ENCODE measurements around the gene STIM2.
A peak's percentile ranks its signal among the peaks of the same experiment; 100 is the strongest.
"Not testable (repeated sequence)": the region's sequence is repeated elsewhere in the genome, so short reads cannot be mapped to it uniquely, and the experiment has no call there.

Gene STIM2

DNA sequence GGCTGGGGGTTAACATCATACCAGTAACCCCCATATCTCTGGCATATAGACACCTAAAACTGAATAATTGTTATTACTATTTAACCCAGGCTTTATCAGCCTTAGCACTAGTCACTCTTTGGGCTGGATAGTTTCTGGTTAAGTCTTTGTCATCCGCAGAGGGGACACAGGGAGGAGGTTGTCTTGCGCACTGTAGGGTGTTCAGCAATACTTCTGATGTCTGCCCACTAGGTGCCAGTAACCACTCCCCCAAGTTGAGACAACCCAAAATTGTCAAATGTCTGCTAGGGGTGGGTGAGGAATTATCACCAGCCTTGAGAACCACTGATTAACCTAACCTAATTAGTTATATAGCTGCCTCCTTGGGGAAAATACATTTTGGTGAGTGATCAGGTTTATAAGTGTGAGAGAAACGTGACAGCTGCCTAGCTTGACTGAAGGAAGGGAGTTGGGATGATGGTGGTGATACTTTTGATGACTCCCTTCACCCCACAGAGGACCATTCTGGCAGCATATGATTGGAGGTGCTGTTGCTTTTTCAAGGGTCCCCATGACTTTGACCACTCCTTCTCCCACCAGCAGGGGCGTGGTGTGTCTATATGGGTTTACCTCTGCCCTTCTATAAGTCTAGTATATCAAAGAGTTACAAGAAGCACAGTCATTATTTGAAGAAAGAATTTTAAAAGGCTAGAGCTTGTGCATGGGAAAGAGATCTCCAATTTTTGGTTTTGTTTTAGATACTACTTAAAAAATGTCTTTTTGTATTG, 140.9 kb downstream of the STIM2 start:
- DNase-seq (ENCODE audit: low spot score) = no peak

DNA sequence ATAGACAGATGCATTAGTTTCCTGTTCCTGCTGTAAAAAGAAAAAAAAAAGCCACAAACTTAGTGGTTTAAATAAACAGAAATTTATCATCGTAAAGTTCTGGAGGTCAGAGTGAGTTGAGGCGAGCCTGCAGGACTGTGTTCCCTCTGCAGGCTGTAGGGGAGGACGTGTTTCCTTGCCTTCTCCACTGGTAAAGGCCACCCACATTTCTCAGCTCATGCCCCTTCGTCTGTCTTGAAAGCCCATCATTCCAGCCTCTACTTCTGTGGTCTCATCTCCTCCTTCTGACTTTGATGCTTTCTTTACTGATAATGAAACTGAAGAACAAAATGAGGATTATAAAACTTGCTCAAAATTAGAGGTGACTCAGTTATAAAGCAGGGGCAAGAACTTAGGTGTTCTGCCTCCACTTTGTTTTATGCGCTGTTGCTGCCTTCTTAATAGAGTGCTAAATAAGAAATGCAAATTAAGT, 143.0 kb downstream of the STIM2 start:
- no peak for DNase-seq (ENCODE audit: low spot score)

DNA sequence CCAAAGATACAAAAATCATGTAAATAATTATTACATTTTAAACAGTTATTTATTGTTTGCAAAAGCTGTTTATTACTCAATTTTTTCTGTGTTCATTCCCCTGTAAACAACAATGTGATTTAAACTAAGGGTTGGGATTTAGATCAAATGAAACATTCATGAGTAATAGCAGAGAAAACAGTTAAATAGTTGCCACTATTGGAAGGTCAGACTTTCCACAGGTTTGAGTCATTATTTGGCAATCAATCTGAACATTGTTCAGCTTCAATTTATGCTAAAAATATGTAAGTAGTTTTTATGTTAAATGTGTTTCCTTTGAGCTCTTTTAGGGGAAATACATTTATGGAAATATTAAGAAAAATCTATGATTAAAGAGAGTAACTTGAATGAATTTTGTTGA, 144.9 kb downstream of the STIM2 start:
- peak; percentile 29 for DNase-seq (ENCODE audit: low spot score)

DNA sequence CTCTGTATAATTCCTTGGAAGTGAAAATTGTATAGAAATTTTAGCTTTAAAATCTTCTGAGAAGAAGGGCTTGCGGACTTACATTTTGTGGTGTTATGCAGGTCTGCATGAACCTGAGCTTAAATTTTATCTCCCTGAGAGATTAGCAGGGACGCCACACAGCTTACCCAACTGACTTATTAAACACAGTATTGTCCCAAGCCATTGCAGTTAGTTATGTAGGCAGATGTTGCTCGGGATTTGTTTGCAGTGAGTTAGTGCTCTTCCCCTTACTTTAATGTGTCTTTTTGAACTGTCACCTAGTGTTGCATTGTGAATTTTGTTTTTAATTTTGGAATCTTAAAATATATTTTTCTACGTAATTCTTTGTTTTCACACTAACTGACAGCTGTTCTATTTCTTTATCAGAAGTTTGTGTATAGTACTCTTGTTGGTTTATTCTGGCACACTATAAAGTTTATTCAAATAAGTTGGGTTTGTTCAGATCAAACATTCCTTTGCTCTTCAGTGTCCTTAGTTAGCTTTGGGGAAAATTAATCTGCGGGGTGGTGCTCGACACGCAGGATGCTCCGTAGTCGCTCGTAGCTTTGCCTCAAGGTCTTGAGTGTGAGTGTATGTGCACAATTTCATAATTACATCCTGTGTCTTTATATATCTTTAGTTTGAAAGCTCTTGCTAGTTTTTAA, 145.4 kb downstream of the STIM2 start:
- no peak for DNase-seq (ENCODE audit: low spot score)

DNA sequence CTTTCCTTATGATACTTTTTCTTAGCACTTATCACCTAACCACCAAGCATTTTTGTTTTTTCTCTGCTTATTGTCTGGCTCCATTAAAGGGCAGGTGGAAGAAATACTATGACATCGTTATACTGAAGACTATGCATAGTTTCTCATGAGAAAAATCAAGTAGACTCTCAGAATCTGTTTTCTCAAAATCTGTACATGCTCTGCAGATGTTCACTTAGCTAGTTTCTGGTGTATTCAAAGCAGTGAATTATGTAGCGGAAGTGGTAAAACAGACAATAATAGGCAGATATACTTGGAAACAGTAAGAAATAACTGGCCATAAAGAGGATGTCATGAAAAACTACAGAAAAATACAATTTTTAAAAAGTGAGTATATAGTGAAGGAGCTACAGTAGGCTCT, 146.0 kb downstream of the STIM2 start:
- DNase-seq (ENCODE audit: low spot score) = no peak

DNA sequence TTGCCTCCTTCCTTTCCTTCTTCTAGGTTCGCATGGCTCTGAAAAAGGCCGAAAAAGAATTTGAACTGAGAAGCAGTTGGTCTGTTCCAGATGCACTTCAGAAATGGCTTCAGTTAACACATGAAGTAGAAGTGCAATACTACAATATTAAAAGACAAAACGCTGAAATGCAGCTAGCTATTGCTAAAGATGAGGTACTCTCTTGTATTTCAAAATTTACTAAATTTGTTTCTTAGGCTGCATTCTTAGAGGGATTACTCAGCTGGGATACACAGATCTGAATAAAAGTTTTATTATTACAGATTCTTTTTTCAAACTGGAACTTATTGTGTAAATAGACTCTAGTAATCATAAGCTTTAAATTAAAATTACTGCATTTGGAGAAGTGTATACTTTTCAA, 146.9 kb downstream of the STIM2 start:
- no peak for DNase-seq (ENCODE audit: low spot score)

DNA sequence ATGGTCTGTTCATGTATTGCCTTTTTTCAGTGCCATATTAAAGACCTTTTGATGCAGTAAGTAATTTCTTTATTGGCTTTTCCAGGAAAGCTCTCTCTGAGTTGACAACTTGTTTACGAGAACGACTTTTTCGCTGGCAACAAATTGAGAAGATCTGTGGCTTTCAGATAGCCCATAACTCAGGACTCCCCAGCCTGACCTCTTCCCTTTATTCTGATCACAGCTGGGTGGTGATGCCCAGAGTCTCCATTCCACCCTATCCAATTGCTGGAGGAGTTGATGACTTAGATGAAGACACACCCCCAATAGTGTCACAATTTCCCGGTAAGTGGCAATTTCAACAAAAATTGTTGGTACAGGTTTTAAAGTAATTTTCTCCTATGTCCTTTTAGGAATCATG, 148.0 kb downstream of the STIM2 start:
- no peak for DNase-seq (ENCODE audit: low spot score)

DNA sequence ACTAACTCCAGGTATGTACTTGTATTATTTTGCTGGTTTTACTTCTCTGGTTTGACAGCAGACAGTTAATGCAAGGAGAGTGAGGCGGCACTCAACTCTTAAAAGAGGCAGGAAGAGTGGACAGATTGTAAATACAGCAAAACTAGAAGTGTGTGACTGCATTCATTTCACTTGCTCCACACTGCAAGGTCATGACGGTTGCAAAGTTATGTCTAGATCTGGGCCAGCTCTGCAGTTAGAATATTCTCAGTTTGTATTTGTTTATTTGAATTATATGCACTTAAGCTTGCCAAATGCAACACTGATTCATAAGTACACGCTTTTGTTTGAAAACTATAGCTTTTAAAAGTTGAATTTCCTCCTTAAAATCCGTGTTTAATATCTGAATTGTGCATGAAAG, 148.9 kb downstream of the STIM2 start:
- no peak for DNase-seq (ENCODE audit: low spot score)

DNA sequence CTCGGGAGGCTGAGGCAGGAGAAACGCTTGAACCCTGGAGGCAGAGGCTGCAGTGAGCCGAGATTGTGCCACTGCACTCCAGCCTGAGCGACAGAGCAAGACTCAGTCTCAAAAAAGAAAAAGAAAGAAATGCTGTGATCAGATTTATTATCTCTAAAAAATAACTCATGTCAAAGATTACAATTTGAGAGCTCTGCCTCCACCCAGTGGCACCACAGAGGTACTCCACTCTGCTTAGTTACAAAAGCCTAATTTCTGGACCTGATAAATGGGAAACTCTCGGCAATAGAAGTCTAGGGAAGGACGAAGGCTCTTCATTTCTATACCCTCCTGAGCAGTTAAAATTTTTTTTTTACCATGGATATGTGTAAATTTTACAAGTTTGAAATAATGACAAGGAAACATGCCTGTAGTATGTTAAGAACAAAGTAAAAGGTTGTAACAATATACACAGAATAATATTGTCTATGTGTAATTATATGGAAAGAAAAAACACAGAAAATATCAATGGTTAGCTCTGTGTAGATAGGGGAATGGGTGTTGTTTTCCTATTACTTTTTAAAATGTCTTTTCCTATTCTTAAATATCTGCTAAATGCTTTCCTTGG, 149.8 kb downstream of the STIM2 start:
- peak; percentile 67 for DNase-seq (ENCODE audit: low spot score)

DNA sequence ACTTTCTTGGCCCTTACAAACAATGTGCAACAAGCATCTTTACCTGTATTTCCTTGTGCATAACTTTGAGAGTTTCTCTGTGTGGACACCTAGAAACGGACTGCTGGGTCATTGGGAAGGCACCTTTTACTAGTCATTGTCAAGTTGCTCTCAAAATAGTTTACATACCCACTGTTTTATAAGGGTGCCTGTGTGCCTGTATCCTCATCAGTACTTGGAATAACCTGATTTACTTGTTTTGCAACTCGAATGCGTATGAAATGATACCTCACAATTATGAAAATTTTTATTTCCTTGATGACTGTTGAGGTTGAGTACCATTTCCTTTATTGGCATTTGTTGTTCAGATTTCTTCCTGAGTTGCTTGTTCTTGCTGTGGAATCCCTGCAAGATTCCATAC, 150.8 kb downstream of the STIM2 start:
- no peak for DNase-seq (ENCODE audit: low spot score)

DNA sequence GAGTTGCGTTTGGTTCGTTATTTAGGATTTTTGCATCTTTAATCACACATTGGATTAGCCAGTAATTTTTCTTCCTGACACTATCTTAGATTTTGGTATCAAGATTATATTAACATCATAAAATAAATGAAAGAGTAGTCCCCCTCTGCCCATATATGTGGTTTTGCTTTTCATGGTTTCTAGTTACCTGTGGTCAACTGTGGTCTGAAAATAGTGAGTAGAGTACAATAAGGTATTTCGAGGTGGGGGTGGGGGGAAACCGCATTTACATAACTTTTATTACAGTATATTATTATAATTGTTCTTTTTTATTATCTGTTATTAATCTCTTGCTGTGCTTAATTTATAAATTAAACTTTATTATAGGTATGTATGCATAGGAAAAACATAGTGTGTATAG, 152.4 kb downstream of the STIM2 start:
- no peak for DNase-seq (ENCODE audit: low spot score)

DNA sequence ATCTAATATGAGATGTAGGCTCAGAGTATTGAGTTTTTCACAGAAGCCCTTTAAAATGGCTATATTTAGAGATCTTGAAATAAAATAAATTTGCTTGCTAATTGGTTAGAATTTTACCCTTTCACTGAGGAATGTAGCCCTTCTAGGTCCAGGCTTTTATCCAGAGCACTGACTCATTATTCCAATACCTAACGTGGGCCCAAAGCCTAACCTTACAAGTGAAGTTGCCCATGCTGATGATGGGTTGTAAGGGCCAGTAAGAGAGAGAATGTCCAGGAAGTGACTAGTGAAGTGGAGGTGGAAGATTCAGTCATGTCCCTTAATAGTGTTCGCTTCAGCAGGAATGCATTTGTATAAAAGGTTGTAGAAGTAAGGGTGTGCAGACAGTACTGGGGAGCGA, 155.9 kb downstream of the STIM2 start:
- DNase-seq (ENCODE audit: low spot score) = peak; percentile 20

DNA sequence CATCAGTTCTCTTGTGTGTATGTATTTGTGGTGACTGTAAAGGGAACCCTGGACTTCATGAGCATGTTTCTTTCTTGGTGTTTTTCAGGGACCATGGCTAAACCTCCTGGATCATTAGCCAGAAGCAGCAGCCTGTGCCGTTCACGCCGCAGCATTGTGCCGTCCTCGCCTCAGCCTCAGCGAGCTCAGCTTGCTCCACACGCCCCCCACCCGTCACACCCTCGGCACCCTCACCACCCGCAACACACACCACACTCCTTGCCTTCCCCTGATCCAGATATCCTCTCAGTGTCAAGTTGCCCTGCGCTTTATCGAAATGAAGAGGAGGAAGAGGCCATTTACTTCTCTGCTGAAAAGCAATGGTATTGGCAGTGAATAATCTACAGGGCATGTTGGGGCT, 157.0 kb downstream of the STIM2 start:
- DNase-seq (ENCODE audit: low spot score) = no peak

DNA sequence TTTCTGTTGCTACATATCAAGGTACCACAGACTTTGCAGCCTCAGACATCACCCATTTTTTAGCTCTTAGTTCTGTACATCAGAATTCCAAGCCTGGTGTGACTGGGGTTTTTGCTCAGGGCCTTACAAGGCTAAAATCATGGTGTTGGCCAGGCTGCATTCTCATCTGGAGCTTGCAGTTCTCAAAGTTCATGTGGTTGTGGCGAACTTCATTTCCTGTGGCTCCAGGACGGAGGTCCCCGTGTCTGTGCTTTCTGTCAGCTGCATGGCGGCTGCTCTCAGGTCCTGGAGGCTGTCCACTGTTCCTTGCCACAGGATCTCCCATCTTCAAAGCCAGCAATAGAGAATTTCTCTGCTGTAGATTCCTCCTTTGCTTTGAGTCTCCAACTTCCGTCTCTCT, 157.4 kb downstream of the STIM2 start:
- DNase-seq (ENCODE audit: low spot score) = no peak

DNA sequence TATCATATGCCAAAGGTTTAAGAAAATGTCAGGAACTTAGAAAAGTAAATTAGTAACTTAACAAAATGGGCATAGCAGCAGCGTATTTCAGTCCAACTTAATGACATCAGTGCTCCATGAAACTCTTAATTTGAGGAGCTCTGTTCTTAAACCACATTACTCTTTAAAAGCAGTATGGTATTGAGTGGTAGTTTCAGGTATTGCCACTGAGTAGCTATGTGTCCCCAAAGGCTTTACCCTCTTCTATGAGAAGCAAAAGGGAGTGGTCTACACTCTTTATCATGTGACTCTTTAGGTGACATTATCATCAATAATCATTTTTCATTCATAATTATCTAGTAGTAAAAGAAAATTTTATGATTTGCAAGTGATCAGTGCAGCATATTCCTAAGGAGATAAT, 158.3 kb downstream of the STIM2 start:
- DNase-seq (ENCODE audit: low spot score) = no peak

DNA sequence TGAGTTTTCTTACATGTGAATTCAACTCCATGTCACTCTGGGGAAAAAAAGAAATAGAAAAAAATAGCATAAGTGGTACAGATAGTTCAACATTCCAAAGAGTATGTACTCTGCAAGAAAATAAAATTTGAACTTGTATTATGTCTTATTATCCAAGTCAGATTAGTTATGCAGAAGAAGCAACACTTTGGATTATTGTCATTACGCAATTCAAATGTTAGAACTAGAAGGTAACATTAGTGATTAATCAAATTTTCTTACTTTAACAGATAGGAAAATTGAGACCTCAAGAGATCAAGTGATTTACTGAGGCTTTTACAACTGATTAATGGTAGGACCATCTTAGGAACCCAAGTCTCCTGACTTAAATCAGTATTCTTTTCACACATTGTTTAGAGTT, 159.1 kb downstream of the STIM2 start:
- DNase-seq (ENCODE audit: low spot score) = no peak

DNA sequence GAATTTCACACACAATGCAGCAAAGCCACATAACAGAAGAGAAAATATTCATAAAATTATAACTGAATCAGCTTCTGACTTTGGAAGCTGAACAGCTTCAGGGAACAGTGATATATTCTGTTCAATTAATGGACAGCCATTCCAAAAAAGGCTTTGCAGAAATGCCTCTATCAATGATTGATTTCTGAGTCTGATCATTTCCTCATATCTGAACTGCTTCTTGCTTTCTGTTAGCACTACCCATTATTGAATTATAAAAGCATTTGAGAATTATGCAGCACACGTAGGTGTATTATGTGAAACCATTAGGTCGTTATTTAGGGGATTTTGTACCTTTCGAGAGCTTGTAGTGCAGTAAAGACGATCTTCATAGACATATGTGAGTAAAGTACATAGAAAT, 159.6 kb downstream of the STIM2 start:
- peak; percentile 17 for DNase-seq (ENCODE audit: low spot score)

DNA sequence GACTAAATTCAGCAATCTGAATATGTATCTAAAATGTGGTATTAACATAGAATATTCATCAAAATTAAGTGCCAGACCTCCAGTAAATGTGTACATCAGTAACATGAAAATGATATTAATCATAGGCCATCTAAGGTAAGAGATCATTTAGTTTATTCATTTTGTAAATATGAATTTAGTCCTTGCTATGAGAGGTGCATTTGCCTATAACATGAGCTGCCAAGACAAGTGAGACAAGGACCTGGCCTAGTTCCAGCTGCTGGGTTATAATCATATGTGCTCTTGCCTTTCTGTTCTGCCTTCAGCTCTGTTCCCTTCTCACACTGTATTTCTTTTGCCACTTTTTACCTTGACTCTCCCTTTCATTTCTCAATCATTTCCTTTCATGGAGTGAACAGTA, 160.0 kb downstream of the STIM2 start:
- no peak for DNase-seq (ENCODE audit: low spot score)

DNA sequence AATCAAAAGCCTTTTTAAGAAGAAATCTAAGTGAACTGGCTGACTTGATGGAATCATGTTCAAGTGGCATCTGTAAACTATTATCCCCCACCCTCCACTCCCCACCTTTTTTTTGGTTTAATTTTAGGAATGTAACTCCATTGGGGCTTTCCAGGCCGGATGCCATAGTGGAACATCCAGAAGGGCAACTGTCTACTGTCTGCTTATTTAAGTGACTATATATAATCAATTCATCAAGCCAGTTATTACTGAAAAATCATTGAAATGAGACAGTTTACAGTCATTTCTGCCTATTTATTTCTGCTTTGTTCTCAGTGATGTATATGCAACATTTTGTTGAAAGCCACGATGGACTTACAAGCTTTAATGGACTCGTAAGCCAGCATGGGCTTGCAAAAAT, 162.3 kb downstream of the STIM2 start:
- no peak for DNase-seq (ENCODE audit: low spot score)

DNA sequence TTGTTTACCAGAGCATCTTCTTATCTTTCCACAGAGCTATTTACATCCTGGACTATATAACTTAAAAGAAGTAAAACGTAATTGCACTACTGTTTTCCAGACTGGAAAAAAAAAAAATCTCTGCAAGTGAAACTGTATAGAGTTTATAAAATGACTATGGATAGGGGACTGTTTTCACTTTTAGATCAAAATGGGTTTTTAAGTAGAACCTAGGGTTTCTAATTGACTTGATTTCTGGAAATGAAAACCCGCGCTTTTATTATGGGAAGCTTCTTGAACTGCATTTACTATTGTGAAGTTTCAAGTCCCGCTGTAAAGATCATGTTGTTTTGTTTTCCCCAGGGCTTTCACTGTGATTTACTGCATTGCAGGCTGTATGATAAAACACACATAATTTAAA, 162.7 kb downstream of the STIM2 start:
- no peak for DNase-seq (ENCODE audit: low spot score)

DNA sequence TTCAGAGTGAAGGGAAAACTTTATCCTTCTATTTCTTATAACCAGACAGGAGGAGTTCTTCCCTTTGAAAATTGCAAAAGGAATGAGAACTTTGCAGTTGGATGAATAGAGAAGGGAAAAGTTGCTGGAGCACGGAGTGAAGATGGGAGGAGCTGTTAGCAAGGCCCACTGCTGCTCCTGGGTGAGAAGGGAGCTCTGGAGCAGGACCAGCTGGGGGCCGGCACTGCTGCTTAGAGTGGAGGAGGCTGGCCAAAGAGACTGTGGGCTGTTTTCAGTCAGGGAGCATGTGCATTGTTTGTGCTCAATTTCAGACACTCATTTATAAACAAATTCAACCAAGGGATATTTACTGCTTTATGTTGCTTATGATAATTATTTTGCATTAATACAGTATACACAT, 164.2 kb downstream of the STIM2 start:
- DNase-seq (ENCODE audit: low spot score) = no peak

DNA sequence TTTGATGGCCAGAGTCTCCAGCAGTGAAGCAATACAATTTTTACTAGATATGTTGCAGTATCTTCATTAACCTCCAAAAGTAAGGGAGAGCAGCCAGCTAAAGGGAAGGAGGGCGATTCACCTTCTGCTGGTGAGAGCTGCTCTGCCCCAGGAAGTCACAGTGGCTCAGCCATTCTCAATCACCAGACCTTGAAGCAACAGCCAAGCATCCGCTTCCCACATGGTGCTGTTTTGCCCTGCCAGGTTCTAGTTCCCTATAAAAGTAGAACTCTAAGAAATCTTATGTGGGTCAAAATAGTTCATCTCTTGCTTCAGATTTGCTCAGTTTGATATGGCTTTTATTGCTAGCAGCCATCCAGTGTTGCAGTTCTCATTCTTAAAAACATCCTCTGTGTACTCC, 166.8 kb downstream of the STIM2 start:
- DNase-seq (ENCODE audit: low spot score) = peak; percentile 4

DNA sequence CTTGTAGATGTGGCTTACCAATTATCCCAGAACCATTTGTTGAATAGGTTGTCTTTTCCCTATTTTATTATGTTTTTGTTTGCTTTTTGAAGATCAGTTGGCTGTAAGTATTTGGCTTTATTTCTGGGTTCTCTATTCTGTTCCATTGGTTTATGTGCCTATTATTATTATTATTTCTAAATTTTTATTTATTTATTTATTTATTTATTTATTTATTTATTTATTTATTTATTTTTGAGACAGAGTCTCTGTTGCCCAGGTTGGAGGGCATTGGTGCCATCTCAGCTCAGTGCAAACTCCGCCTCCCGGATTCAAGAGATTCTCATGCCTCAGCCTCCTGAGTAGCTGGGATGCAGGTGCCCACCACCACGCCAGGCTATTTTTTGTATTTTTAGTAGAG, 174.5 kb downstream of the STIM2 start:
- DNase-seq (ENCODE audit: low spot score) = not testable (repeated sequence)
